K562 treated with DMSO at 1 percent for 12 hours (cell line): ENCODE results near the gene LRP11. TPM values are rescaled to one million over a fixed set of nuclear protein-coding genes. Genes with fewer than 3 reads are reported as not detected.

Experiments
- total RNA-seq: library from RNA; unstranded; fragments of 300-600 nt; gene quantifications from 2 replicates; pipeline ENCODE4 v1.2.3, GENCODE V29; 2022; ENCODE audit not compliant: insufficient read depth

LRP11 gene, protein sequence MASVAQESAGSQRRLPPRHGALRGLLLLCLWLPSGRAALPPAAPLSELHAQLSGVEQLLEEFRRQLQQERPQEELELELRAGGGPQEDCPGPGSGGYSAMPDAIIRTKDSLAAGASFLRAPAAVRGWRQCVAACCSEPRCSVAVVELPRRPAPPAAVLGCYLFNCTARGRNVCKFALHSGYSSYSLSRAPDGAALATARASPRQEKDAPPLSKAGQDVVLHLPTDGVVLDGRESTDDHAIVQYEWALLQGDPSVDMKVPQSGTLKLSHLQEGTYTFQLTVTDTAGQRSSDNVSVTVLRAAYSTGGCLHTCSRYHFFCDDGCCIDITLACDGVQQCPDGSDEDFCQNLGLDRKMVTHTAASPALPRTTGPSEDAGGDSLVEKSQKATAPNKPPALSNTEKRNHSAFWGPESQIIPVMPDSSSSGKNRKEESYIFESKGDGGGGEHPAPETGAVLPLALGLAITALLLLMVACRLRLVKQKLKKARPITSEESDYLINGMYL
- total RNA-seq = 2.7 and 6.7 TPM in 2 replicates

DNA sequence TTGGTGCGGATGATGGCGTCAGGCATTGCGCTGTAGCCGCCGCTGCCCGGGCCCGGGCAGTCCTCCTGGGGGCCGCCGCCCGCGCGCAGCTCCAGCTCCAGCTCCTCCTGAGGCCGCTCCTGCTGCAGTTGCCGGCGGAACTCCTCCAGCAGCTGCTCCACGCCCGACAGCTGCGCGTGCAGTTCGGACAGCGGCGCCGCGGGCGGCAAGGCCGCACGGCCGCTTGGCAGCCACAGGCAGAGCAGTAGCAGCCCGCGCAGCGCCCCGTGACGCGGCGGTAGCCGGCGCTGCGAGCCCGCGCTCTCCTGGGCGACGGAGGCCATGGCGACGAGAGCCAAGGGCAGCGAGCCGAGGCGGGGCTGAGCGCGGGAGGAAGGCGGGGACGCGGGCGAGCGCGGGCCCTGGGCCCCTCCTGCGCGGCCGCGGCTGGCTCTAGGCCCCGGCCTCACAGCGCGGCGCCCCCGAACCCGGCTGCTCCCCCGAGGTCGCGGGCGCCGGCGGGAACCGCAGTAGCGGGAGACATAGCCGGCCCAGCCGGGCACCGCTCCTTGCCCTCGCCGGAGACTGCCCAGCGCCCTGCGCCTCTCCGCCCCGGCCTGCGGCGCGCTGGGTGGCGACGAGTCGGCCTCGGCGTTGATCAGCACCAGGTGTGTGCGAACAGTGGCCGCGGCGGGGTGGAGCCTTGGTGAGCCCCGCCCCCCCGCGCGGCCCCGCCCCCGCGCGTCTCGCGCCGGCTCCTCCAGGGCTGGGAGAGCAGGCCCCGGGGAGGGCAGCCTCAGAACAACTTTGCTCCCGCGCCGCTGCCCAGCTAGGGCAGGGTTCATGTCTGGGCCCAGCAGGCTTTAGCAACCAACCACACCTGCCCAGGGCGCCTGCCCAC, at the start of gene LRP11:
LRP11 (minus strand) TSS at position 662 of the 880 bp plus-strand sequence; CDS start at position 323, 339 bp downstream.

DNA sequence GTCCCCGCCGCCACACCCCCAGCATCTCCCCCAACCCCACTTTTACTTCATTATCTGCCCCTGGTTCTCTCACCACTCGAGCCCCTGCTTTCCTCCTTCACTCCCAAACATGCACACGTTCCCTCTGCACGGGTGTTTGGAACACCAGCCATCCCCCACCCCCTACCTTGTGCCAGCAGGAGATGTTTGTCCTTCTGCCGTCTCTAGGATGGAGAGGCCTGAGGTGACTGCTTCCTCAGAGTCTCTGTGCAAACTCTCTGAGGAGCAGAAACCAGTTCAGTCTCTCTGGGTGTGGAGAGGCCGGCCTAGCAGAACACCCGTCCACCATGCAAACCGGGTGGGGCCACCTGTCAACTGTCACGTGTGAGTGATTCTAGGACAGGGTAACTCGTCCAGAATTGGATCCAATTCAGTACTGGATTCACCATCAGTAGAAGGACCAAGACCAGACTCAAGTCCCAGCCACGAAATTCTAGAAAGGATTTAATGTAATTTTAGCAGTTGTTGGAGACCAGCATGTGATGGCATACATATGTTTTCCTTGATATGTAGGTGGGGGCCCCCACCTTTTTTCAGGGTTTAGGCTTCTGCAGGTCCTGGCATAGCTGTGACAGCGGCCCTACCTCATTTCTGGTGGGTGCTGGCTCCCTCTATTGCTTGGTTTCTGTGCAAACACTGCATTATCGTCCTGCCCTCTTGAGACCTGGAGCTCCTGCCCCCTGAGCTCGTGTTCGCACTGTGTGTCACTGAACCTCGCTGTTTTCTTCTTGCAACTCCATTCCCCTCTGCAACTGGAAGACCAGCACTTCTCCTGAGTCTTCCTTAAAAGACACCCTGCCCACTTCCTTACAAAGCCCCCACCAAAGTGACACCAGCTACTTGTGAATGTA, 33.9 kb upstream of the LRP11 start, which contains the start of gene RAET1E:
RAET1E (minus strand) TSS at position 259 of the 890 bp plus-strand sequence. CDS start 7,212 bp downstream, outside the sequence.

Other genes with a start within 250 kb of the LRP11 start
- gene KATNA1, start 215.6 kb downstream of the LRP11 start, total RNA-seq = 28.8 and 47.9 TPM in 2 replicates
- 3.4 and 20.9 TPM in 2 replicates for gene LATS1, start 146.3 kb downstream of the LRP11 start, total RNA-seq
- gene NUP43, start 117.8 kb downstream of the LRP11 start, total RNA-seq = 18.9 and 43.6 TPM in 2 replicates
- 315 and 448 TPM in 2 replicates for gene PCMT1, start 114.6 kb downstream of the LRP11 start, total RNA-seq
- not detected in 2 replicates for gene RAET1E, start 33.8 kb upstream of the LRP11 start, total RNA-seq
- gene RAET1G, start 58.8 kb upstream of the LRP11 start, total RNA-seq = not detected in 2 replicates
- 12.3 and 16.6 TPM in 2 replicates for gene ULBP2, start 77.7 kb upstream of the LRP11 start, total RNA-seq
- 4.0 and 10.6 TPM in 2 replicates for gene ULBP1, start 99.6 kb upstream of the LRP11 start, total RNA-seq
- gene RAET1L, start 161.2 kb upstream of the LRP11 start, total RNA-seq = not detected in 2 replicates
- not detected in 2 replicates for gene ULBP3, start 204.8 kb upstream of the LRP11 start, total RNA-seq